Activated T-helper 1 cell treated with anti-CD3 and anti-CD28 coated beads, Interleukin-12 subunit alpha, Interleukin-12 subunit beta, Interleukin-2, Interleukin-4 antibody, amounts not matched to agents 30 ng/mL and 10 ng/mL and 1 ng/mL, durations not matched to agents 14 hours and 24 hours and 36 hours (primary cell): Measurements from ENCODE around the gene LY6G6C. TPM values are rescaled to one million over a fixed set of nuclear protein-coding genes. Genes with fewer than 3 reads are reported as not detected.

Experiments used
- DNase-seq: peaks from one replicate; pipeline ENCODE4 v3.0.0; 2021; ENCODE audit warnings: low spot score
- H3K27ac Mint-ChIP-seq: one replicate; pipeline ENCODE4 v1.8.0; 2021; ENCODE audit warnings: mild to moderate bottlenecking, mixed read lengths
- H3K27me3 Mint-ChIP-seq: one replicate; pipeline ENCODE4 v1.8.0; 2022; ENCODE audit warnings: mild to moderate bottlenecking, moderate library complexity, mixed read lengths; ENCODE audit not compliant: insufficient read depth
- H3K36me3 Mint-ChIP-seq: one replicate; pipeline ENCODE4 v1.8.0; 2021; ENCODE audit warnings: low read depth, mixed read lengths
- H3K4me1 Mint-ChIP-seq: one replicate; pipeline ENCODE4 v1.8.0; 2021; ENCODE audit warnings: low read depth, mixed read lengths
- H3K4me3 Mint-ChIP-seq: one replicate; pipeline ENCODE4 v1.8.0; 2021; ENCODE audit warnings: mild to moderate bottlenecking, moderate library complexity, mixed read lengths
- H3K9me3 Mint-ChIP-seq: one replicate; pipeline ENCODE4 v1.8.0; 2021; ENCODE audit warnings: mixed read lengths
- intact Hi-C: fragments of 100-400 bp; cut with micrococcal nuclease; formaldehyde crosslinking; loops from one replicate; pipeline ENCODE4 v1.15.1; 2024
- total RNA-seq: library from RNA; stranded (reverse); gene quantifications from 2 replicates; pipeline ENCODE4 v1.2.3, GENCODE V29; 2022

The LY6G6C gene
- total RNA-seq: not detected in 2 replicates

GRCh38 chr6:31721351-31722020, at the start of gene LY6G6C:
Gene LY6G6C, minus strand, starts transcription at chr6:31721746. Its CDS starts 67 bp downstream, at chr6:31721679.
- intact Hi-C loops: no loop called here
- DNase-seq: no peak
- H3K9me3 Mint-ChIP-seq: no peaks in the 10 kb centered on the region
- H3K27ac Mint-ChIP-seq: no peak within 1 kb of the TSS
- peaks cover 11% of the 10 kb centered on the region for H3K4me1 Mint-ChIP-seq
- H3K36me3 Mint-ChIP-seq: no peaks in the 10 kb centered on the region
- H3K4me3 Mint-ChIP-seq: no peak within 1 kb of the TSS
- H3K27me3 Mint-ChIP-seq: no peaks in the 10 kb centered on the region

- Mint-ChIP-seq H3K4me1 (peaks cover 35% of the 10 kb centered on the region), H3K36me3 (peaks cover 16% of the 10 kb centered on the region), H3K4me3 (no peak overlapping the region), H3K27ac (peak overlapping the region; percentile 76), H3K9me3 (no peaks in the 10 kb centered on the region), H3K27me3 (no peaks in the 10 kb centered on the region)
- DNase-seq: no peak
- intact Hi-C loops: no loop called here
These were observed 49.3 kb upstream of the LY6G6C start for GRCh38 chr6:31770860-31771259.

- H3K36me3 Mint-ChIP-seq: peaks cover 13% of the 10 kb centered on the region
- H3K27ac Mint-ChIP-seq: peak overlapping the region; percentile 3
- no peaks in the 10 kb centered on the region for H3K27me3 Mint-ChIP-seq
These were observed 48.3 kb upstream of the LY6G6C start for GRCh38 chr6:31769684-31770371.

GRCh38 chr6:31768363-31769257, 47.1 kb upstream of the LY6G6C start:
- H3K27ac Mint-ChIP-seq: no peak overlapping the region
- H3K36me3 Mint-ChIP-seq: peaks cover 15% of the 10 kb centered on the region
- intact Hi-C loops: loop anchor here (1.0 kb wide), 2 partner anchors 39 to 88 kb away; partner anchors contain the start of gene DDAH2
- H3K27me3 Mint-ChIP-seq: no peaks in the 10 kb centered on the region
- peaks cover 27% of the 10 kb centered on the region for H3K4me1 Mint-ChIP-seq
- H3K9me3 Mint-ChIP-seq: no peaks in the 10 kb centered on the region
- no peak for DNase-seq
- H3K4me3 Mint-ChIP-seq: no peak overlapping the region

More at GRCh38 chr6:31769684-31770371, 48.3 kb upstream of the LY6G6C start:
- Mint-ChIP-seq H3K4me3 (no peak overlapping the region), H3K9me3 (no peaks in the 10 kb centered on the region), H3K4me1 (peaks cover 27% of the 10 kb centered on the region)
- peak; percentile 79 for DNase-seq
- intact Hi-C loops: loop anchor here (1.0 kb wide), 2 partner anchors 41 to 90 kb away; partner anchors contain the start of gene DDAH2

- H3K27me3 Mint-ChIP-seq: no peaks in the 10 kb centered on the region
- peaks cover 27% of the 10 kb centered on the region for H3K4me1 Mint-ChIP-seq
- intact Hi-C loops: no loop called here
- peaks cover 20% of the 10 kb centered on the region for H3K36me3 Mint-ChIP-seq
- H3K9me3 Mint-ChIP-seq: no peaks in the 10 kb centered on the region
- no peak overlapping the region for H3K27ac Mint-ChIP-seq
- no peak for DNase-seq
- no peak overlapping the region for H3K4me3 Mint-ChIP-seq
These were observed 45.6 kb upstream of the LY6G6C start for GRCh38 chr6:31767096-31767645.

- H3K4me3 Mint-ChIP-seq: no peak overlapping the region
- H3K36me3 Mint-ChIP-seq: peaks cover 20% of the 10 kb centered on the region
- peaks cover 22% of the 10 kb centered on the region for H3K4me1 Mint-ChIP-seq
- H3K9me3 Mint-ChIP-seq: no peaks in the 10 kb centered on the region
- no peaks in the 10 kb centered on the region for H3K27me3 Mint-ChIP-seq
- no peak for DNase-seq
- intact Hi-C loops: no loop called here
- no peak overlapping the region for H3K27ac Mint-ChIP-seq
These were observed 44.6 kb upstream of the LY6G6C start for GRCh38 chr6:31765910-31766794.

- intact Hi-C loops: no loop called here
- no peaks in the 10 kb centered on the region for H3K27me3 Mint-ChIP-seq
- H3K27ac Mint-ChIP-seq: no peak overlapping the region
- peaks cover 21% of the 10 kb centered on the region for H3K4me1 Mint-ChIP-seq
- peaks cover 25% of the 10 kb centered on the region for H3K36me3 Mint-ChIP-seq
- no peaks in the 10 kb centered on the region for H3K9me3 Mint-ChIP-seq
- H3K4me3 Mint-ChIP-seq: no peak overlapping the region
- no peak for DNase-seq
These were observed 44.0 kb upstream of the LY6G6C start for GRCh38 chr6:31765559-31765909.

- H3K9me3 Mint-ChIP-seq: no peaks in the 10 kb centered on the region
- H3K27ac Mint-ChIP-seq: no peak overlapping the region
- peaks cover 26% of the 10 kb centered on the region for H3K36me3 Mint-ChIP-seq
- no peaks in the 10 kb centered on the region for H3K27me3 Mint-ChIP-seq
- intact Hi-C loops: no loop called here
- no peak for DNase-seq
- H3K4me1 Mint-ChIP-seq: peaks cover 12% of the 10 kb centered on the region
- no peak overlapping the region for H3K4me3 Mint-ChIP-seq
These were observed 42.7 kb upstream of the LY6G6C start for GRCh38 chr6:31764198-31764597.

GRCh38 chr6:31763619-31763940, 42.0 kb upstream of the LY6G6C start:
- Mint-ChIP-seq H3K27me3 (no peaks in the 10 kb centered on the region), H3K27ac (no peak overlapping the region), H3K9me3 (no peaks in the 10 kb centered on the region), H3K4me3 (no peak overlapping the region), H3K4me1 (peaks cover 6% of the 10 kb centered on the region), H3K36me3 (peaks cover 28% of the 10 kb centered on the region)
- DNase-seq: no peak
- intact Hi-C loops: no loop called here

- H3K27ac Mint-ChIP-seq: no peak overlapping the region
- intact Hi-C loops: no loop called here
- no peaks in the 10 kb centered on the region for H3K9me3 Mint-ChIP-seq
- peaks cover under 1% of the 10 kb centered on the region for H3K4me1 Mint-ChIP-seq
- peaks cover 31% of the 10 kb centered on the region for H3K36me3 Mint-ChIP-seq
- no peaks in the 10 kb centered on the region for H3K27me3 Mint-ChIP-seq
- no peak for DNase-seq
- no peak overlapping the region for H3K4me3 Mint-ChIP-seq
These were observed 41.5 kb upstream of the LY6G6C start for GRCh38 chr6:31762878-31763618.

- peaks cover 30% of the 10 kb centered on the region for H3K36me3 Mint-ChIP-seq
These were observed 40.8 kb upstream of the LY6G6C start, which contains the start of gene SAPCD1 for GRCh38 chr6:31762356-31762755. Gene SAPCD1, plus strand, starts transcription at chr6:31762656. Its CDS starts 399 bp downstream, at chr6:31763055.

More at GRCh38 chr6:31762356-31762755, 40.8 kb upstream of the LY6G6C start, which contains the start of gene SAPCD1:
- Mint-ChIP-seq H3K4me1 (no peaks in the 10 kb centered on the region), H3K27me3 (no peaks in the 10 kb centered on the region), H3K27ac (peak within 1 kb of the TSS; percentile 70), H3K9me3 (no peaks in the 10 kb centered on the region), H3K4me3 (no peak within 1 kb of the TSS)
- intact Hi-C loops: no loop called here
- no peak for DNase-seq
